ENCODE measurements around the gene NKG7.

The NKG7 gene

GRCh38 chr19:51333836-51334460 lies 38.5 kb downstream of the NKG7 start:
- DNase-seq, result no peak

DNA sequence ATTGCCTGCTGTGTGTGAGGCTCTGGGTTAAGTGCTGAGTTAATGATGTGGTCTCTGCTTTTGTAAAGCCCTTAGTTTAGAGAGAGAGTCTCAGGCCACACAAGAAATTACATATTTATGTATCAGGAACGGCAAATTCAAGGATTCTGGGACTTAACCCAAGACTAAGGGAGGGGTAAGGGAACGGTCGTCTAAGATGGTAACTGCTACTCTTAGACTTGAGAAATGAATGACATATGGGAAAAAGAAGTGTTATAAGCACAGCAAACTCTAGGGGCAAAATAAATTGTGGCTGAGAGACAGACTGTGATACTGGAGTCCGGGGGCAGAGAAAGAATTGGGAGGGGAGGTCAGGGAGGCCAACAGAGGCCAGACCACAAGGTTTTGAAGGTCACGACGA lies 40.7 kb downstream of the NKG7 start:
- DNase-seq, result no peak

DNA sequence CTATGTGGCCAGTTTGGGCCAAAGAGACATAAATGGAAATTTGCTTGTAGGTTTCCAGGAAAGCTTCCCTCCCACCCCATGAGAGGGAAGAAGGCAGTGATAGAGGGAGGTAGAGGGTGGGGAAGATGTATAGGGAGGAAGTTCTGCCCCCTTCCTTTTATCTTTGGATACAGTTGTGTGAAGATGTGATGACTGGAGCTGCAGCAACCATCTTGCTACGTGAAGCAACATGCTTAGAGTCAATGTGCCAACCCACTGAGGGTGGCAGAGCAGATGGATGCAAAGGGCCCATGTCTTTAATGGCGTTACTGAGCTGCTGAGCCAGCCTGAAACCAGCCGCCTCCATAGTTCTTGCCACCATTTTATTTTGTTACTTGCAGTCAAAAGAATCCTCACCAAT lies 41.3 kb downstream of the NKG7 start:
- DNase-seq, result no peak

DNA sequence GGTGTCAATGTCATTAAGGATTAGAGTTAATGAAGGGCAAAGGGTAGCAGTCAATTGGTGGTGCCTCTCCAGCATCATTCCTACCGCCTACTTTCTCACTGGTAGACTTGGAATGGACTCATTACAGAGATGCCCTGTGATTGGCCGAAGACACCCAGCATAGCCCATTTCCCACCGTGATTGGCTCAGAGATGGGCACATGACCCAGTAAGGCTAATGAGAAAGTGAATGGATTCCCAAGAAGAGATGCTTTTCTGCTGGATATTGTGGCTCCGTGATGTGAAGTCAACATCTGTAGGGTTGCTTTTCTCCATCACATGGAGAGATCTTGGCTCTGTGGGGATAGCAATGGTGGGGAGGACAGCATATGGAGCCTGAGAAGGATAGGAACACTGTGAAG lies 42.1 kb downstream of the NKG7 start:
- DNase-seq, result no peak

DNA sequence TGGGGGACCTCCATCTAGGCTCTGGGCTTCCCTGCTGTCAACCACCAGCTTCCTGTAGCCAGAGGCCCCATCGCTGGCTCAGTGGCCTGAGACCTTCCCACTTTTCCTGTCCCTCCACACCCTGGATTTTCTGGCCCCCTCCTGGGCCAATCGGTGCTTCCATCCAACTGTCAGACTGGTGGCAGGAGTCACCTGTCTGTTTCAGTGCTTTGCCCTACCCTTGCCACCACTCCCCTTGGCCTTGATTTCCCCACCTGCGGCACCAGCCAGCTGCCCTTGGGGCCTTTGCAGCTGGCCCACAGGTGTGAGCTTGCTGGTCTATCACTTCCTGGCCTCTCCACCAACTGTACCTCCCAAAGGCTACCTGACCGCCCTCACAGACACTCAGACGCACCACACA lies 43.0 kb downstream of the NKG7 start:
- no peak for DNase-seq

DNA sequence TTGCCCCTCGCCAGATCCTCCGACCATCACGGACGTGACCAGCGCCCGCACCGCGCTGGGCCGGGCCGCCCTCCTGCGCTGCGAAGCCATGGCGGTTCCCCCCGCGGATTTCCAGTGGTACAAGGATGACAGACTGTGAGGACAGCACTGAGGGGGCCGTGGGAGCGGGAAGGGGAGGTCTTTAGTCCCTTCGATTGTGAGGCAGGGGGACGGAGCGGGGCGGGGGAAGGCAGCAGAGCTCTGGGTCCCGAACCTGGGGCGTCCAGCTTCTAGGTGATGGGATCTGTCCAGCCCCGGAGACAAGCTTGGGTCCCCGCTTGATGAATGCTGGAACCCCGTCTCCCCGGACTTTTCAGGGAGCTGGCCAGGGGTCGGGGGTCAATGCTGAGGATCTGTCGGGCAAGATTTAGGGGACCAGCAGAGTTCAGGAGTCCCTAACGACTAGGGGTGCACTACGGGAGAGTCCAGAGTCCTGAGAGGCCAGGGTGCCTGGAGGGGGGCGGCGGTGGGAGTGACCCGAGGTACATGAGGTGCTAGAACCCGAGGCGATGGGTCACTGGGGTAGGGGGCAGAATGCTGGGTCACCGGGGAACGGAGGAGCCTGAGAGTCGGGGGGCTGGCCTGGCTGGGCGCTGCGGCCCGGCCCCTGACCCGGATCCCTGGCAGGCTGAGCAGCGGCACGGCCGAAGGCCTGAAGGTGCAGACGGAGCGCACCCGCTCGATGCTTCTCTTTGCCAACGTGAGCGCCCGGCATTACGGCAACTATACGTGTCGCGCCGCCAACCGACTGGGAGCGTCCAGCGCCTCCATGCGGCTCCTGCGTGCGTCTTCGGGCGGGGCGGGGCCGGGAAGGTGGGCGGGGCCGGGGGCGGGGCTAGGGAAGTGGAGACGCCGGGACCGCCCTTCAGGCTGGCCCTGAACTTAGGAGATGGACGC lies 45.1 kb downstream of the NKG7 start:
- DNase-seq, result peak; percentile 60 to 68

- DNase-seq, result no peak
Measured at GRCh38 chr19:51326216-51327065, 46.0 kb downstream of the NKG7 start.

- no peak for DNase-seq
Measured at GRCh38 chr19:51325161-51325976, 47.1 kb downstream of the NKG7 start.

DNA sequence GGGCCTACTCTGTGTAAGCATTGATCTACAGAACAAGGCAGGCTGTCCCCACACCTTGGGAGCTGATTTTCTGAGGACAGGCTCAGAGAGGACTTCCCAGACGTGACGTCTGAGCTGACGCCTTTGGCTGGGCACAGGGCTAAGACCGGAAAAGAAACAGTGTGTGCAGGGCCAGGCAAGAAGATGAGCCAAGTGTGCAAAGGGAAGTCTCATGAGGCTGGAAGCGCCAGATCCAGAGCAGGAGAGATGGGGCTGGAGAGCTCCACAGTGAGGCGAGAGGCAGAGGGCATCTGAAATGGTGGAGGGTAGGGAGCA lies 48.3 kb downstream of the NKG7 start:
- DNase-seq, result no peak

DNA sequence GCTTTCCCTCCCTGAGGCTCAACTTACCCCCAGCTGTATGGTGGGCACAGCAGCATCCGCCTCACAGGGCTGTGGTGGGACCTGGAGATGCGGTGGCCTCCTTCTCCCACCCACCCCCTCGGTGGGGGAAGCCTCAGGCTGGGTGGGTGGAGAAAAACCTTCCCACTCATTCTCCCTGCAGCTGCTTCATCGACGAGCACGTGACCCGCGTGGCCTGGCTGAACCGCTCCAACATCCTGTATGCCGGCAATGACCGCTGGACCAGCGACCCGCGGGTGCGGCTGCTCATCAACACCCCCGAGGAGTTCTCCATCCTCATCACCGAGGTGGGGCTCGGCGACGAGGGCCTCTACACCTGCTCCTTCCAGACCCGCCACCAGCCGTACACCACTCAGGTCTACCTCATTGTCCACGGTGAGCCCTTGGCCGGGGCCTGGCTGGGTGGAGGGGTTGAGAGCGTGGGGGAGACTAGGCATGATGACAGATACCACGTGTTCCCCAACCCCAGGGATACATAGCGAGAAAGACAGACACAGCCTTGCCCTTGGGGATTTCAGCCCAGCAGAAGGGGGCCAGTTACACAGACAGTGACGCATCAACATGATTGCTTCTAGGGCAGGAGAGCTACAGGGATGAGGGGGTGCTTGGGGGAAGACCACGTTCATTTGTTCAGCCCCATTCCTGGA lies 48.8 kb downstream of the NKG7 start:
- DNase-seq, result no peak

DNA sequence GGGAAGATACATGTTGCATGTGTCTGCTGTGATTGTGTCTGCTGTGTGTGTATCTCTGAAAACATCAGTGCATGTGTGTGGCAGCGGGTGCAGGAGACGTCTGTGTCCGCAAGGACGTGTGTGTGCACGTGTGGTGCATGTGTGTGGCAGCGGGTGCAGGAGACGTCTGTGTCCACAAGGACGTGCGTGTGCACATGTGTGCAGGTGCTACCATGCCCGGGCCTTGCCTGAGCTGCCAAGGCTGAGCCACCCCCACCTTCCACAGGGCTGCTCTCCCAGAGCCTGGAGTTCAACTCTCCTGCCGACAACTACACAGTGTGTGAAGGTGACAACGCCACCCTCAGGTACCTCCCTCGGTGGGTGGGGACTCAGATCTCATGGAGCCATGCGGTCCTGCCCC lies 50.7 kb downstream of the NKG7 start:
- DNase-seq, result no peak
